GM18519 (cell line): ENCODE results near the gene RASGRF2.
"Not testable (repeated sequence)": the region's sequence is repeated elsewhere in the genome, so short reads cannot be mapped to it uniquely, and the experiment has no call there.

Source experiments
- ATAC-seq: cut with Tn5 transposase; IDR thresholded peaks from one replicate; pipeline ENCODE4 v1.9.1; 2021; ENCODE audit warnings: mild to moderate bottlenecking, moderate library complexity; ENCODE audit not compliant: unreplicated experiment, low FRiP score

The RASGRF2 gene

DNA sequence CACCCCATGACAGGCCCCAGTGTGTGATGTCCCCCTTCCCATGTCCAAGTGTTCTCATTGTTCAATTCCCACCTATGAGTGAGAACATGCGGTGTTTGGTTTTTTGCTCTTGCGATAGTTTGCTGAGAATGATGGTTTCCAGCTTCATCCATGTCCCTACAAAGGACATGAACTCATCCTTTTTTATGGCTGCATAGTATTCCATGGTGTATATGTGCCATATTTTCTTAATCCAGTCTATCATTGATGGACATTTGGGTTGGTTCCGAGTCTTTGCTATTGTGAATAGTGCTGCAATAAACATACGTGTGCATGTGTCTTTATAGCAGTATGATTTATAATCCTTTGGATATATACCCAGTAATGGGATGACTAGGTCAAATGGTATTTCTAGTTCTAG lies 93.1 kb downstream of the RASGRF2 start:
- not testable (repeated sequence) for ATAC-seq

DNA sequence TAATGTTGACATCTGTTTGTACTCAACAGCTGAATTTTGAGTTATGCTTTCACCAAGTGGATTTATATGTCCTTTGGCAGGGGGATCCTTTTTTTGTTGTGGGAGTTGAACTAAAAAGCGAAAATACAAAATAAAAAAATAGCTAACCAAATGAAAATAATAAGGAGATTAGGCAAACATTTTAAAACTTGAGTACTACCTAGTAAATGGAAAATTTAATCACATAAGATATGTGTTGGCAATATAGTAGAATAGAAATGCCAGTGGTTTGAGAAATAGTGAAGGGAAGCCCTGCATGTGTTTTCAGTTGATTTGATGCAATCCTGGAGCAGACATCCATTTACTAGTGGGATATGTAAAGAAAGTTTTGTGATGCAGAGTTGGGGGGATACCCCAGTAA lies 98.0 kb downstream of the RASGRF2 start:
- no peak for ATAC-seq

DNA sequence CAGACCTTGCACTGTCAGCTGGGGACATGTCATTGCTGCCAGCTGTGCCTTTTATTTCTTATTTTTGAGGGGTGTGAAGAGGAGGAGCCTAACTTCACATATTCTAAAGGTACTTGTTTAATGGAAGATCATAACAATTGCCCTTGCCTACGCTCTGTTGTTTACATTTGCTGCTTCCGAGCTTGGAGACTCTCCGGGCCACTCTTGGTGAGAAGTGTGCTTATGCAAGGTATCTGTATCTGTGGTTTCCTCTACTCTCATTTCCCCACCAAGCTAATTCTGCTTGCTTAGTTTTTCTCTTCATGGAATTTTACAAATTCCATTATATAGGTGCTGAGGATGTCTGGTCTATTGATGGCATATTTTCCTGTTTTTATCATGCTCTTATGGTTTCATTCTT lies 105.3 kb downstream of the RASGRF2 start:
- no peak for ATAC-seq

DNA sequence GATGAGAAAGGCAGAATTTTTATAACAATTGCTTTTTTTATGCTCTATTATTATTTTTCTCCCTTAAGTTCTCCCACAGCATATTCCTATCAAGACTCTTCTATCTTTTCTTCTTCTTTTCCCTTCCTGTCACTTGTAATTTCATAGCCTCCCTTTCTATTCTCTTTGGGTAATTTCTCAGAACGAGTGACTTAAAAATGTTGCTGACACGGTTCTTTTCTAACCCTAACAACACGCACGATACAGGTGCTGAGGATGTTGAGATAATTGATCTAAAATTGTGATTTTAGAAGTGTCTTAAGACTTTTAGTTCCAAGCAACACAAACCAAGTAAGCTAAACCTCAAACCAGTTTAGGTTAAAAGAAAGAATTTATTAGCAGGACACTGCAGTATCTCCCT lies 105.9 kb downstream of the RASGRF2 start:
- no peak for ATAC-seq

DNA sequence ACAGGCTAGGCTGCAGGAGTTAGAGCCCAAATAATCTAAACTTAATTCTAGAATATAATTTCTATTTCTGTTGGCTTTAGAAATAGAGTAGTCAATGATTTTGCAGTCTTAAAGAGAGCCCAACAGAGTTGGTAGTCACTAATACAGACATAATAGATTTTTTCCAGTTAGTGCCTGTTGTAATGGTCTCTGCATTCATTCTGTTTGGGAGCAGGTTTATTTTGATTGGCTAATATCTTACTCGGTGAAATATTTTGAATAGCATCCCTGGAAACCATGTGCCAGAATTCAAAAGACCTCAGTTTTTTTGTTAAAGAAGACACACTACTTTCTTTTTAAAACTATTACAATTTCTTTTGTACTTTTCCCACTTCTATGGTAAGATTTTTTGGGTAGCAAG lies 107.2 kb downstream of the RASGRF2 start:
- ATAC-seq = no peak

DNA sequence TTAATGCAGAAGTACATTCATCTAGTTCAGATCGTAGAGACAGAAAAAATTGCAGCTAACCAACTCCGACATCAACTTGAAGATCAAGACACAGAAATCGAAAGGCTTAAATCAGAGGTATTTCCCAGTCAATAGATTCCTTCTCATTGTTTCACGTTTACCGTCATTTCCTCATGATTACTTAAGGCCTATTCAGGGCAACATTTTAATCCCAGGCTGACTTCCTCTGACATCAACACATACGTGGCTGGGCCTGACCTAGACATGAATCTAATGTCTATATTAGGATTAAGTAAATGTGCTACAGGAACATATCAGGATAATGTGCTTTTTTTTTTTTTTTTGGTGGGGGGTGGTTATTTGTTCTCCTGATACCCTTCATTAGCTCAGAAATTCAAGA lies 107.9 kb downstream of the RASGRF2 start:
- ATAC-seq = no peak

DNA sequence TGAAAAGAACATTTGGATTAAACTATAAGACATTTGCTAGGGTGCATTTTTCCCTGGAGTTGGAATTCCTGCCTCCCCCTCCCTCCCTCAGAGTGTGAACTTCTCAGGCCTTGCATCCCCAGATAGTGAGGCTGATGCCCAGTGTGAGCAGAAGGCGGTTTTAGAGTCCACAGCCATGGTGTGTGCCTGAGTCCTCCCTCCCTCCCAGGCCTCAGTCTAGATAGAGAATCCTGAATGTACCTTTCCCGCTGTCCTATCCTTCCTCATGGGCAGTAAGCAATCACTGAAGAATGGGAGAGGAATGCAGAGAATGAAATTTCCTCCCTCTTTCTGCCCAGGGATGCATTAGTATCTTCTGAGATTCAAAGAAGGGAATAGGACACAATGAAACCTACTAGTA lies 108.5 kb downstream of the RASGRF2 start:
- ATAC-seq = no peak

DNA sequence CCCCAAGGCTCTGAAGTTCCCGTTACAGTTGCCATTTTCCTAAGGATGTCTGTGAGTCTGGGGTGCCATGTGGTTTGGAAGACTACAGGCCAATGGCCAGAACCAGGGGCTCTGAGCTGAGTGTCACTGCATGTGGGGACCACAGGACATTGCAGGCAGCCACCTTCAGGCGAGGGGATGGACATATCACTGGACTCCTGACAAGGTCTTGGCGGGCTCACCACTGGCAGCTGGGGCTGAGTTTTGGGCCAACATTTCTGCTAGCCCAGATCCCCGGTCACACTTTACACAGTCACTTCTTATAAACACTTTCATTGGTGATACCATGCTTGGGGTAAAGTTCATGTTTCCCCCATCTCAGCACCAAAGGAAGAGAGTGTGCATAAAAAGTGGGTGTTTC lies 109.8 kb downstream of the RASGRF2 start:
- ATAC-seq = no peak

DNA sequence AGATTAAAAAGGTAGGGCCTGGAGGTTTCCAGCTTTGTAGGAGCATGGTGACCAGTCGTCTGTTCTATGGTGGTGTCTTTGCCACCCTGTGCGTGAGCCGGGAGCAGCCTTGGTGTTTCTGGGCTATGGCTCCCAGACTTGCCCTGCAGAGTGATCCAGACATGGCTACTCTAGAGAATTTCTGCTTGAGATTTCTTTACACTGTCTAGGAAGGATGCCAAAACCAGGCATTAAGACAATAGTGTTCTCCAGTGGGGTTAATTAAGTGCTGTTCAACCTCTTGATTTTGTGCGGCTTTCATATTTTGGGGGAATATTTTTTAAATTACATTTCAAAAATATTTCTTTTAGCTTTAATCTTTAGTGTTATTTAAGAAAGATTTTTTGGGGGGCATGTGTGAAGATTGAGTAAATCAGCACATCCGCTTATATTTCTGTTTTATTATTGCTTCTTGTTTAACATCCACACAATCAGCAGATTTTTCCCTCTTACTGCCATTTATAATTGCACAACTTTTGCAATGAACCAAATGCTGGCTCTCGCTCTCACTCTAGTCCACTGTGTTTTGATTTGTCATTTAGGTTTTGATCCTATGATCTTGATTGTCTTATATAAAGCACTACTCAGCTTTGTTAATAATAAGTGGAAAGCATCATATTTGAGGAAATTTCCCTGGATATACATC lies 110.5 kb downstream of the RASGRF2 start:
- no peak for ATAC-seq

DNA sequence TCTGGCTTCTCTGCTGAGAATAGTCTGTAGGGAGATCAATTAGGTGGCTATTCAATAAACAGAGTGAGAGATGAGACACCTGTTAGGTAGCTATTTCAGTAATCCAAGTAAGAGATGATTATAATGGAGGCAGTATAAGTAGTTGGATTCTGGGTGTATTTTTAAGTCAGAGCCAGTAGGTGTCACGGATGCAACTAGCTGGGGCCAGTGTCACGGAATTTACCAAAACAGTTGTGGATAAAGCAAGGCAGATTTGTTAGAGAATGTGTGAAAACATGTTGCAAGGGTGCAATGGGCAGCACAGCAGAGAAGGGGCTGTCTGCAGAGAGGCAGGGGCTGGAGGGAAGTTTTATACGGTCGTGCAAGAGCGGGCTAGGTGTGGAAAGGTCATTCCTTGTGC lies 114.9 kb downstream of the RASGRF2 start:
- ATAC-seq = no peak

DNA sequence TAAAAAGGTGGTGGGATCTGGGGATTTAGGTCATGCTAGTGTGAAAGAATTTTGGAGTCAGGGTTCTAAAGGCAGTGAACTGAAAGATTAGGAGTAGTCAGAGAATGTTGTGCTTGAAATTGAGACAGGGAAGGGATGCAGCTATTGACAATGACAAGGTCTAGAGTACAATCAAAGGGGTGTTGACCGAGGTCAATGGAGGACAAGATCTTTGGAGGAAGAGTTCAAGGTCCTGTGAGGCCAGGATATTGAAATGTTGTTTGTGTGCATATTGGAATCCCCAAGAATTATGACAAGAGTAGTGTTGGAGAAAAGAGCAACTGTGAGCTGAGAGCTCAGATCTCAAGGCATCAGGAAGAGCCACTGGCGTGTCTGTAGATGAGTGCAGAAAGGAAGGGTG lies 116.9 kb downstream of the RASGRF2 start:
- ATAC-seq = no peak

DNA sequence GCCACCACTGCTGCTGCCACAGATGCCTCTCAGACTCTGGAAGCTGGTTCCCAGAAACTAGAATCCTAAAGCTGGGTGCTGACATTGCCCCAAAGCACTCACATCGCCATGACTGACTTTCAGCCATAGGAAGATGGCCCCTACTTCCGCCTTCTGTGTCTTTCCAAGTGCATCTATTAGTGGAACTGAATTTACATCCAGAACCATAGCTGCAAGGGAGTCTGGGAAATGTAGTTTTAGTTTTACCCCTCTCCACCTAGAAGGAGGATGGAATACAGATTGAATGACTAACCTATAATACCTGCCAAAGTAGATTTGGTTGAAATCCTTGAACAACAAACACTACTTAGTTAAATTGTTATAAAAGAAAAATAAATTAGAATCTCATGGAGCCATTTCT lies 118.8 kb downstream of the RASGRF2 start:
- ATAC-seq = no peak

DNA sequence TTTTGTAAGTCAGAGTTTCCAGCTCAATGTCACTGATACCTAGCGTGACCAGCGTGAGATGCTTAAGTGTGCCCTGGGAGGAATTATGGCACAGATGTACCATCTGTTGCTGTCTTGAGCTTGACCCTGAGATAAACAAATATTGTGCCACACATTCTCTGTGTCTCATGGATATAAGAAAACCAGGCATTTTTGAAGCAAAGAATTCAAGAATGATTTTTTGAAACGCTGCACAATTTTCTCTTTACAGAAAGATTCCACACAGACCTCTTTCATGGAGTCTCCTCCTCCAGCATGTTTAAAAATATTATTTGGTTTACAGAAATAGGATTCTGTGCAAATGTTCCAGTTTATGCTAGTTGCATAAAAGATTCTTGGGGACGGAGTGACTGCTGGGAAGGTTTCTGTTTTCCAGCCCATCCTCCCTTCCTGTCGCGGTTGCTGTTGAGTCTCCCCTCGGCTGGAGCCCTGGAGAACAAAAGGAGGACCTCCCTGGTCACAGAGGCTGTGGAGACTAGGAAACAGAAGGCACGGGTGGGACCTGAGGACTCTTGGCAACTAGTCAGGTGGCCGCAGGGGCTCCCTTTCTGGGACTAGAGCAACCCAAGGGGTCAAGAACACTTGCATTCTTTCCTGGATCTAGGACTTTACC lies 120.8 kb downstream of the RASGRF2 start:
- ATAC-seq = no peak

DNA sequence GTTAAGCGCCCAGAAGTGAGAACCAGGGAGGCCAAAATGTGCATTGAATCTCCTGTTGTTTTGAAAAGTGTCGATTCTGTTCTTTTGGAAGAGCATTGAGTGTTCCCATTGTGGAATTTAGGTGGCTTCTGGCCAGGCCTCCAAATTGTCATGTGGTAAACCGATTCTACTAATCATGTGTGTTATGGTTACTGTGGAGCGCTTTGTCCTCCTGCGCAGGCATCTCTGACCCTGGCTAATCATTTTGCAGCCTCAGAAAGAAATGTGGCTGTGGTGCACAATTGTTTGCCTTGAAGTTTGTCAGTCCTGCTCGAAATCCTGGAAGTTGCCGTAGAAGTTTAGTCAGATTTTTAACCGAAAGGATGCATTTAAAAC lies 121.3 kb downstream of the RASGRF2 start:
- ATAC-seq = no peak

DNA sequence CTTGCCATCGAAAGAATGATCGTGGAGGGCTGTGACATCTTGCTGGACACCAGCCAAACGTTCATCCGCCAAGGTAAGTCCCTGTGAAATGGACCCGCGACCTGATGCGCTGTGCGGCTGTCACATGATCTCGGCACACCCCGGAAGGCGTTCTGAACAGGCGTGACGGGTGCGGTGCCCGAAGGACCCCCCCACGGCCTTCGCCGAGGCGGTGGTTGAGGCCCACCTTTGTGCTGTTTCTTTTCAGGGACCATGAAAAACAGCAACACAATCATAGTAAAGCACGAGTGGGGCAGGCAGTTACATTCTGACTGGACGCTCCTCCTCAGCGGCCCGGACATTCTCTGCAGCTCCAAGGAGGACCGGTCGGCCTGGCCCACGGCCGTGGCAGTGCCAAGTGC lies 126.7 kb downstream of the RASGRF2 start:
- ATAC-seq = no peak

DNA sequence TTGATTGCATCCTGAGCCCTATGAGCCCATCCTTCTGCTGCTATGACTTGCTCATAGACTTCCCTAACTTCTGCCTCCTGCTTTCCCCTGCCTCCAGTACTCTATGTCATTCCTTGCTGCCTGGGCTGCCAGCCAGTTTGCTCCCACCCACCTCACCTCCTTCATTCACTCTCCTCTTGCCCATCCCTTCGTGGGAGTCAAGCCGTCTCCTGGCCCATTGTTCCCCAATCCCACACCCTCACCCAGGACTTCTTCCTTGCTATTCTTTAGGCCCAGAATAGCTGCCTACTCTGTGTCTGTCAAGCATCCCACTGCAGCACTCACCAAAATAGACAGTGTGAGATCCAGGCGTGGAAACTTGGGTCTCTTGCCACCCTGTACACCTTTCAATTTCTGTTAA lies 131.0 kb downstream of the RASGRF2 start:
- ATAC-seq = no peak

DNA sequence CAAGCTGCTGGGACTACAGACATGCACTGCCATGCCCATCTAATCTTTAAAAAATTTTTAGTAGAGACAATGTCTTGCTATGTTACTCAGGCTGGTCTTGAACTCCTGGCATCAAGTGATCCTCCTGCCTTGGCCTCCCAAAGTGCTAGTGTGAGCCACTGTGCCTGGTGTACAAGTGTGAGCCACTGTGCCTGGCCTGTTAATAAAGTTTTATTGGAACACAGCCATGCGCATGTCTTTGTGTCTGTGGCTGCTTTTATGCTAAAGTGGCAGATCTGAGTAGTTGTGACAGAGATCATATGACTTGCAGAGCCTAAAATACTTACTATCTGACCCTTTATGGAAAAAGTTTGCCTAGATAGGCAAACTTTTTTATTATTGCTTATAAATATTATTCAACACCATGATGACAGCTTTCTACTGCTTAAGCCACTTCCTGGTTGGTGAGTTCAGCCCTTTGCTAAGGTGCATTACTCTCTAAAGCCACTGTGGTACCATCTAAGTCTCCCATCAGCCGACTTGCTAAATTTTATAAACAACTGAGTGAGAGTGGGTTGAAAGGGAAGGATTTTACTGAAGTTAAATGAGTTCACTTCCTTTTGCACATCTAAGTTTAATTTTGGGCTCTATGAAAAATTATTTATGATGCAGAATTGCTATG lies 133.5 kb downstream of the RASGRF2 start:
- no peak for ATAC-seq

DNA sequence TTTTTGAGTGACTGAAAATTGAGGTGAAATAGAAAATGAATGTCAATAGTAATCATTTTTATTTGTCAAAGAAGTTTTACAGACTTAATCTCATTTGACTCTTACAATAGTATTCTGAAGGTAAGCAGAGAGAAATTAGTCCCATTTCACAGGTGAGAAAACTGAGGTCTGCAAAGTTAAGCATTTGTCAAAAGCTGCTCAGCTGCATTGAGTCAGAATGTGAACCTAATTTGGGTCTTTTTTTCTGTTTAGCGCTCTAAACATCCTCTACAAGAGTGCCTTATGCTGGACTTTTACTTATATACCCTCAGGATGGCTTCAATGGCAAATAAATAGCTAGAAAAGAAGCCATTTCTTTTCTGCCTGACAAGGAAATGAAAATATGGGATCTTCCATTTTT lies 135.7 kb downstream of the RASGRF2 start:
- ATAC-seq = no peak

DNA sequence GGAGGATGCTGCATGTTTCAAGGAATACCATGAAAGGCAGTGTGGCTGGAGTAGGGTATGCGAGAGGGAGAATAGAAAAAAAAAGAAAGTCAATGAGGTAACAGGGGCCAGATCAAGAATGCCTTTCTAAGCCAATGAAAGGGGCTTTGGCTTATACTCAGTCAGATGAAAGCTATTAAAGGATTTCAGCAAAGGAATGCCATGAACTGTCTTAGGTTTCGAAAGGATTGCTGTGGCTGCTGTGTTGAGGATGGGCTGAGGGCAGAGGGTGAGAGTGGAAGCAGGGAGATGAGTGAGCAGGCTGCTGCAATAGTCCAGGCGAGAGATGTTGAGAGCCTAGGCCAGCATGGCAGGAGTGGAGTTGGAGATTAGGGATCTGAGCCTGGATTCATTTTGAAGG lies 137.6 kb downstream of the RASGRF2 start:
- no peak for ATAC-seq

DNA sequence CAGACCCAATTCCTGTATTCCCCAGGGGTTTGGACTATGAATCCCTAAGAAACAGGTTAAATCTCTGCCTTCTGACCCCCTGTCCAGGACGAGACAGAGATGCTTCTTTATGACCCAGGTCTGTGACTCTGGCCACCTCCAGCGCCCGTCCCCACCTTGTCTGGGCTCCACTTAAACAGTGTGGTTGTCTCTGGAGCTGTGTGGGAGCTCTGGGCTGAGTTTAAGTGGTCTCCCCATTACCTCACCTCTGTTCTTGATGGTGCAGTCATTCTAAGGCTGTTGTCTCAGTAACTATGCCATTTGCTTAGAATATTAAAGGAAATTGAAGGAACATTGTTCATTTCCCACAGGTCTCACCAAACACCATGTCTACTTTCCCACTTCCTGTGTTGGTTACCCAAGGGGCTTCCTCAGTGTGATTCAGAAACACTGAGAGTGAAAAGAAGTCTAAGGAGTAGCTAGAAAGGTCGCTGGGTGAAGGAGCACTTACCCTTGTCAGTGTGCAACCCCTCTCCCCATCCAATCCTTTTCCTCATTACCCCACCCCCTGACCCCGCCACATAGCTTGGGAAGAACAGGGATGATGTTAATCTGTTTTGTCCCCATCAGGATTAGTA lies 145.2 kb downstream of the RASGRF2 start:
- ATAC-seq = no peak

DNA sequence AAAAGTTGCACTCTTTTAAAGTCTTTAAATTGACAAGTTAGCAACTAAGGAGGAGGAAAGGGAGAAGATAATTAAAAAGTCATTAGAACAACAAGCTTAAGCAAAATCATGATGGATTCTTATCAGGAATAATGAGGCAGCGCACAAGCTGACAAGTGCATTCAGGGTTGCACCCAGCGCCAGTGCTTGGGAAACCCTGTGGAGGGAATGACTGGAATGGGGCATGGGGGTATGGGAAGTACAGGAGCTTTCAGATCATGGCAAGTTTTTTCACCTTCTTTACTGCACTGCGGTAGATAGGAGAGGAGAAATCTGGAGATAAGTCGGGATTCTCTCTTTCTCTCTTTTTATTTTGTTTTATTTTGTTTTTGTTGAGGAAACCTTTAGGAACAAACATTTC lies 155.1 kb downstream of the RASGRF2 start:
- ATAC-seq = no peak

DNA sequence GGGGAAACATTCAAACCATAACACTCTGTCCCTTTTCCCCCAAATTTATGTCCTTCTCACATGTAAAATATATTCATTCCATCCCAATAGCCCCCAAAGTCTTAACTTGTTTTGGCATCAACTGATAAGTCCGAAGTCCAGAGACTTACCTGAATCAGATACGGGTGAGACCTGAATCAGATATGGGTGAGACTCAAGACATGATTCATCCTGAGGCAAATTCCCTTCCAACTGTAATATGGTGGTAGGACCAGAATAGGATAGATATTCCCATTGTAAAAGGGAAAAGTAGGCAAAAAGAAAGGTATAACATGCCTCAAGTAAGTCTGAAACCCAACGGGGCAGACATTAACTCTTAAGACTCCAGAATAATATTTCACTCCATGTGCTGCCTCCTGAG lies 157.4 kb downstream of the RASGRF2 start:
- no peak for ATAC-seq
